ENCODE results near the gene TACC3. TPM values are rescaled to one million over a fixed set of nuclear protein-coding genes. Genes with fewer than 3 reads are reported as not detected.

Gene TACC3
- total RNA-seq, 2 experiments from 2014 or later, result 234 to 235 TPM

DNA sequence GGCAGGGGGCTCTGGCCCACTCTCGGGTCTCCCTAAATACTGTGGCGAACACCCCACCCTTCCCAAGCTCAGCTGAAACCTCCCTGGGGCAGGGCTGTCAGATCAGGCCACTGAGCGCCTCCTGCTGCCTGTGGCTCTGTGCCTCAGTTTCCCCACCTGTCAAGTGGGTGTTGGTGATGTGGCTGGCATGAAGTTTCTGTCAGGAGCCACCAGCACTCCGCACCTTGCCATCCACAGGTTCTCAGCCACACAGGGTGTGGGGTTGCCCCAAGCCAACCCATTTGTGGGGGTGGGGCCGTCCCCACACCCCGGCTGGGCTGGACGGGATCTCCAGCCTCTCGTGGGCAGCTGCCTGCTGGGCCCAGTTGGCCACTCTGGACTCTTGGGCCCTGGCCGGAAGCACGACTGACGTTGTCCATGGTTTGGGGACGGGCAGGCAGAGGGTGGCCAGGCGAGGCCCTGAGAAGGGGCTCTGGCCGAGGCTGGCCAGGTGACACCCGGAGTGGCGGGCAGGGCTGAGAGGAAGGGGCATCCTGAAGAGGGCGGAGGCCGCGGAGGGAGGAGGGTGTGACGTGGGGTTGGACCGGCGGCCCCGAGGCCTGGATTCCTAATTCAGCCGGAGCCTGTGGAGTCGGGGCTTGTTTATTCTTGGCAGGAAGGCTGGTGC lies 66.2 kb downstream of the TACC3 start:
- Mint-ChIP-seq H3K4me1 (no peaks in the 10 kb centered on the region), H3K27me3 (peaks cover 16% of the 10 kb centered on the region), H3K9me3 (no peaks in the 10 kb centered on the region), H3K27ac (no peak overlapping the region), H3K36me3 (no peaks in the 10 kb centered on the region), H3K4me3 (no peak overlapping the region)
- ATAC-seq (ENCODE audit: low read depth) (no peak), DNase-seq (no peak)
- POLR2A ChIA-PET, result no interaction called here

DNA sequence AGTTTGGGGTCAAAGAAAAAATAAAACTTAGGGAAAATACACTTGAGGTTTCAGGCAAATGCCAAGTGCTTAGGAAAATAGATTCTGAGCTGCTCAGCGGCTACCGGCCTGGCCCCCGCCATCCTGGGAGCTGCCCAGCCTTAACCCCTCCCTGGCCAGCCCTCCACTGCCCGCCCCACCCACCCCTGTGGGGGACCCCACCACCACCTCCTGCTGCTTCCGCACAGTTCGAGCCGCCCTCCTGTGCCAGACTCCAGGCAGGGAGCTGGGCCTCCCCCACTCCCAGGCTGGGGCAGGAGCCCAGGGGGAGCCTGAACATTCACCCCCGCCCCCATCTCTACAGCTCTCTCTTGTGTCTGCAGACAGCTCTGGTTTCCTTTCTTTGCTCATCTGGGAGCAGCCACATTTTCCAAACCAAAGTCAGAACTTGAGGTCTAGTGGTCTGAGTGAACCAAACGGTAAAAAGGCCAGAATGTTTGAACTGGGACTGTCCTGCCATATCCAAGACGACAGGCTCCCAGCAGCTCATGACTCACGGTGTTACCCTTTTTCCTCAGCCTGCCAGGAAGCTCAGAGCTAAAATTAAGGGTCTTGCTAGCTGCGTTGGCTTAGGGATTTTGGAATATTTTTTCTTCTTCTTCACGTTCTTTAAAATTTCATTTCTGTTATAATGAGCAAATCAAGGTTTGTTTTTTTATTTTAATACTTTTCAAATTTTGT lies 67.1 kb downstream of the TACC3 start:
- ATAC-seq (ENCODE audit: low read depth), result no peak
- no peaks in the 10 kb centered on the region for H3K4me1 Mint-ChIP-seq
- POLR2A ChIA-PET, result no interaction called here

DNA sequence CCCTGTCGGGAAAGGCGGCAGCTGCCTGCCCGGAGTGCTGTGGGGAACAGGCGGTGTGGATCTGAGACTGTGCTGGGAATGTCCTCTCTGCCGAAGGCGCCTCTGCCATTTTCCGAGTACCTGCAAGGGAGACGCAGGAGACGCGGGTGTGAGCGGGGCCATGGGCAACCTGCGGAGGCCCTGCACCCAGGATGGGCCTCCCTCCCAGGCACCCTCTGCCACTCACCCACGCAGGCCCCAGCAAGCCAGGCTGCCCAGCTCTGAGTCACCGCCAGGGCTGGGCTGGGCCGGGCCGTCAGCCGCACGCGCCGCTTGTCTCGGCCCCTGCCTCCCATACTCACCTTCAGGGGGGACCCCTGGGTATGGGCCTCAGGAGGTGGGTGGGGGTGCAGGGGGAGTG lies 68.2 kb downstream of the TACC3 start:
- Mint-ChIP-seq H3K4me1 (no peaks in the 10 kb centered on the region), H3K27me3 (peaks cover 16% of the 10 kb centered on the region), H3K27ac (no peak overlapping the region), H3K9me3 (no peaks in the 10 kb centered on the region), H3K4me3 (no peak overlapping the region), H3K36me3 (no peaks in the 10 kb centered on the region)
- no peak for DNase-seq
- no peak for ATAC-seq (ENCODE audit: low read depth)
- POLR2A ChIA-PET, result no interaction called here

More for the DNA sequence above, 67.1 kb downstream of the TACC3 start:
- Mint-ChIP-seq H3K36me3 (no peaks in the 10 kb centered on the region), H3K4me3 (no peak overlapping the region), H3K27me3 (peaks cover 16% of the 10 kb centered on the region), H3K27ac (no peak overlapping the region), H3K9me3 (no peaks in the 10 kb centered on the region)
- DNase-seq, result no peak

DNA sequence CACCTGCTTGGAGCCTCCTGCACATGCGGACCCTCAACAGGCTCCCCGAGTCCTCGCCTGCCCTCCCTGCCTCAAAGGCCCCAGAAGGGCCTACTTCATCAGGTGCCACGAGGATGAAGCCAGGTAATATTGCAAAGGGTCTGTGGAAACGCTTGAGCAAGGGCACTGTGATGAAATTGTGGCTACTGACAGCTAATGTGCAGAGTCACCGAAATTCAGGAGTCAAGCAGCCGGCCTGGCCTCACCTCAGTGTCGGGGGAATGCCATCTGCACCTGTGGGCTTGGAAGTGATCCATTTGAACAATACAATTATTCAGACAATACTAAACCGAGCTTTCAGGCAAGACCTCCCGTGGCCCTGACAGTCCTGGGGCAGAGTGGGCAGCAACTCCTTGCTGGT lies 68.7 kb downstream of the TACC3 start:
- Mint-ChIP-seq H3K27ac (no peak overlapping the region), H3K4me3 (no peak overlapping the region), H3K9me3 (no peaks in the 10 kb centered on the region), H3K4me1 (no peaks in the 10 kb centered on the region), H3K36me3 (no peaks in the 10 kb centered on the region), H3K27me3 (peaks cover 16% of the 10 kb centered on the region)
- ATAC-seq (ENCODE audit: low read depth) (no peak), DNase-seq (no peak)
- POLR2A ChIA-PET, result no interaction called here

DNA sequence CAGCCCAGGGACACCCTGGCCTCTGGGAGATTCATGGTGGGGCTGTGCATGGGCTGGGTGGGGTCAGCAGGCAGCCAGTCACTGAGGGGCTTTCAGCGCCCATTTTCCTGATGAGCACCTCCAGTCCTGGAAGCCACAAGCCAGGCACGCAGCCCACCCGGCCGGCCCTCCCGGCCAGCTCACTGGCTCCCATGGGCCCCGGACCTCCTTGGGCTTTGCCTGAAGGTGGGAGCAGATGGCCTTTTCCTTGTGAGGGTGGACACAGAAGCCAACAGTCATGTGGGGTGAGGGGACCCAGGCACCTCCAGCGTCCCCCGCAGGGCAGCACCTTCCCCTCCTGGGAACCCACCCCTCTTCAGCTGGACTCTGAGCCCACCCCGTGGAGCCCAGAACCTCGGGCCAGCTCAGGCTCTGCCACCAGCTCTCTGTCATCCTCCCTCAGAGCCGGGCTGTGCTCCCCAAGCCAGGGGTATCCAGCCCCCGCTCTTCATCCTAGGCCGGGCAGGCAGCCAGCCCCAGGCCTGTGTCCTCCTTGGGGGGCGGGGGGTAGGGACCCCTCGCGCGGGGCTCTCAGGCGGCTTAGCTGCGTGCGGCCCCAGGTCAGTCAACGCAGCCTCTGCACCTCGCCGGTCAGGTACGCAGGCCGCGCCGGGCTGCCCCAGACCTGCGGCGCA lies 71.0 kb downstream of the TACC3 start:
- Mint-ChIP-seq H3K4me3 (no peak overlapping the region), H3K27me3 (peaks cover 31% of the 10 kb centered on the region), H3K4me1 (no peaks in the 10 kb centered on the region), H3K36me3 (no peaks in the 10 kb centered on the region), H3K27ac (no peak overlapping the region), H3K9me3 (no peaks in the 10 kb centered on the region)
- POLR2A ChIA-PET, result no interaction called here
- ATAC-seq (ENCODE audit: low read depth) (no peak), DNase-seq (no peak)

DNA sequence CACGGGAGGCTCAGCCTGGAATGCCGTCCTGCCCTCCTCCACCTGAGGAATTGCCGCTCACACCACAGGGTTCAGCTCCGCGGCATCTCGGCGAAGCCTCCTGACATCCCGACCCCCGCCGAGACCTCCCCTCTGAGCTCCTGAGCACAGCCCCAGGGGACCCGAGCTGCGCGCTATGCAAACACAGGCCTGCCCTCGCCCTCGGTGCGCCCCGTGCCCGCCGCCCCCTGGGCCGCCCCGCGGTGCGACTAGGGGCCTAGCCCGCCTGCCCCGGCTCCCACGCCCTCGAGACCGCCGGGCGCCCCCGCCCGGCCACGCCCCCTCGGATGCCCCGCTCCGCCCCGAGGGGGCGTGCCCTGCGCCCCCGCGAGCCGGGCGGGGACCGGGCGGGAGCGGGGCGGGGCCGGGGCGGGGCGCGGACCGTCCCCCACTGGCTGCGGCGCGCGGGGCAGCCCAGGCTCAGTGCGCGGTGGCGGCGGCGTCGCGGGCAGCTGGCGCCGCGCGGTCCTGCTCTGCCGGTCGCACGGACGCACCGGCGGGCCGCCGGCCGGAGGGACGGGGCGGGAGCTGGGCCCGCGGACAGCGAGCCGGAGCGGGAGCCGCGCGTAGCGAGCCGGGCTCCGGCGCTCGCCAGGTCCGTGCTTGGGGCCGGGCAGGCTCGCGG lies 71.6 kb downstream of the TACC3 start, which contains the start of gene FGFR3:
Gene FGFR3 (plus strand): TSS at position 462 of the 664 bp plus-strand sequence. CDS start 642 bp downstream, outside the sequence.
- H3K27me3 Mint-ChIP-seq, result peaks cover 31% of the 10 kb centered on the region
- POLR2A ChIA-PET, result no interaction called here
- no peak within 1 kb of the TSS for H3K27ac Mint-ChIP-seq
- H3K4me1 Mint-ChIP-seq, result no peaks in the 10 kb centered on the region
- ATAC-seq (ENCODE audit: low read depth), result peak; percentile 73
- DNase-seq, result peak; percentile 71
- H3K36me3 Mint-ChIP-seq, result no peaks in the 10 kb centered on the region
- H3K9me3 Mint-ChIP-seq, result no peaks in the 10 kb centered on the region
- H3K4me3 Mint-ChIP-seq, result no peak within 1 kb of the TSS

DNA sequence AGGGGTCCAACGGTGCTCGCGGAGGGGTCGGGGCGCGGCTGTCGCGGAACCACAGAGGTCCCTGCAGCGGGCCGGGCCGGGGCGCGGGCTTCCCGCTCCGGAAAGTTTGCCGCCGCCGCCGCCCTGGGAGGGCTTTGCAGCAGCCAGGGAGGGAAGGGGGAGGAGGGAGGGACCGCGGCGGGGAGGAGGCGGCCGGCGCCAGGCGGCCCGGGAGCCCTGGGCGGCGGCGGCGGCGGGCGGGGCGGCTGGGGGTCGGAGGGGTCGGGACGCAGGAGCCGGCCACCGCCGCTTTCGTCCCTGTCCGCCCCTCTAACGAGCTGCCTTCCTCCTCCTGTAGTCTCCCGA lies 72.1 kb downstream of the TACC3 start:
- Mint-ChIP-seq H3K4me3 (no peak overlapping the region), H3K36me3 (no peaks in the 10 kb centered on the region), H3K9me3 (no peaks in the 10 kb centered on the region), H3K27ac (no peak overlapping the region), H3K27me3 (peaks cover 31% of the 10 kb centered on the region), H3K4me1 (no peaks in the 10 kb centered on the region)
- DNase-seq (peak; percentile 64), ATAC-seq (ENCODE audit: low read depth) (peak; percentile 51)
- POLR2A ChIA-PET, result no interaction called here

DNA sequence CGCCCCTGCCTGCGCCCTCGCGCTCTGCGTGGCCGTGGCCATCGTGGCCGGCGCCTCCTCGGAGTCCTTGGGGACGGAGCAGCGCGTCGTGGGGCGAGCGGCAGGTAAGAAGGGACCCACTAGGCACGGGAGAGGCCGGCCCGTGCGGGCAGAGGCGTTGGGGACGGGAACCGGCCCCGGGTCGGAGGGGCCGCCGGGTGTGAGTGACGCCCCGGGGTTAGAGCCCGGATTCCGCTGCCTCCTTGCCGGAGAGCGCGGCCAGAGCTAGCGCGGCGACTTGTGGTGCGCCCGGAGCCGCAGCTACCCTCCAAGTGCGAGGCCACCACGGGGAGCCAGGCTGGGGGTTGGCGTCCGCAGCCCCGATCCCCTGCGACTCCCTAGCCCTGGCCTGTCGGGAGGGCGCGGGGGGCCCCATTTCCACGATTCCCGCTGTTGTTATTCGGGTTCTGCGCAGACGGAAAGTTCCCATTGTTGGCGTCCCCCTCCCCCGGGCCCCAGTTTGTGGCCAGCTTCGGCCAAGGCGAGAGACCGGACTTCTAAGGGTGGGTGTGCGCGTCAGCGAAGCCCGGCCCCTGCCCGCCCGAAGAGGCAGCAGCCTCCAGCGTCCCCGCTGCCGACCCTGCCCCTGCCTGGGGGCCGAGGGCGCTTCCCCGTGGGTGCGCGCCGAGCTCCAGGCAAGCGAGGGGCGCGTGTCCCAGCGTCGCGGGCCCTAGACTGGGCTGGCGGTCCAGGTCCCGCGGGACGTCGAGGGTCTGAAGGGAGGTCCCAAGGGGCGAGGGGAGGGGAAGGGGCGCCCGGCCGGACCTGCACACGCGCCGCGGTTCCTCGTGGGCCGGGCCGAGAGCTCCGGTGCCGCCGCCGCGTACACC lies 72.9 kb downstream of the TACC3 start:
- ATAC-seq (ENCODE audit: low read depth) (no peak), DNase-seq (no peak)
- no peak overlapping the region for H3K4me3 Mint-ChIP-seq
- H3K36me3 Mint-ChIP-seq, result no peaks in the 10 kb centered on the region
- no peak overlapping the region for H3K27ac Mint-ChIP-seq
- H3K4me1 Mint-ChIP-seq, result no peaks in the 10 kb centered on the region
- POLR2A ChIA-PET, result interaction anchor here (1.0 kb wide), 1 partner anchor 77 kb away, joined by 4 read pairs; the partner anchor contains the start of gene NSD2
- no peaks in the 10 kb centered on the region for H3K9me3 Mint-ChIP-seq
- peaks cover 31% of the 10 kb centered on the region for H3K27me3 Mint-ChIP-seq

Other genes starting within 250 kb of the TACC3 start
- under 1 TPM; 0.54 to 0.97 TPM for gene FAM53A, start 37.2 kb upstream of the TACC3 start, total RNA-seq
- 100 to 1,000 TPM in 1 of 2 experiments, 10 to 100 TPM in 1; 99.7 to 103 TPM for gene SLBP, start 9.2 kb upstream of the TACC3 start, total RNA-seq
- gene TMEM129, start 198 bp upstream of the TACC3 start, total RNA-seq, result 10 to 100 TPM; 27.5 to 27.6 TPM
- gene FGFR3, start 71.8 kb downstream of the TACC3 start, total RNA-seq, result under 1 TPM in 1 of 2 experiments, not detected in 1; 0.14 TPM
- gene LETM1, start 134.6 kb downstream of the TACC3 start, total RNA-seq, result 10 to 100 TPM; 44.0 to 45.8 TPM
- gene NSD2, start 149.9 kb downstream of the TACC3 start, total RNA-seq, result 100 to 1,000 TPM; 218 to 231 TPM